Measurements from ENCODE around the gene TTC1.

Gene TTC1, protein sequence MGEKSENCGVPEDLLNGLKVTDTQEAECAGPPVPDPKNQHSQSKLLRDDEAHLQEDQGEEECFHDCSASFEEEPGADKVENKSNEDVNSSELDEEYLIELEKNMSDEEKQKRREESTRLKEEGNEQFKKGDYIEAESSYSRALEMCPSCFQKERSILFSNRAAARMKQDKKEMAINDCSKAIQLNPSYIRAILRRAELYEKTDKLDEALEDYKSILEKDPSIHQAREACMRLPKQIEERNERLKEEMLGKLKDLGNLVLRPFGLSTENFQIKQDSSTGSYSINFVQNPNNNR

DNA sequence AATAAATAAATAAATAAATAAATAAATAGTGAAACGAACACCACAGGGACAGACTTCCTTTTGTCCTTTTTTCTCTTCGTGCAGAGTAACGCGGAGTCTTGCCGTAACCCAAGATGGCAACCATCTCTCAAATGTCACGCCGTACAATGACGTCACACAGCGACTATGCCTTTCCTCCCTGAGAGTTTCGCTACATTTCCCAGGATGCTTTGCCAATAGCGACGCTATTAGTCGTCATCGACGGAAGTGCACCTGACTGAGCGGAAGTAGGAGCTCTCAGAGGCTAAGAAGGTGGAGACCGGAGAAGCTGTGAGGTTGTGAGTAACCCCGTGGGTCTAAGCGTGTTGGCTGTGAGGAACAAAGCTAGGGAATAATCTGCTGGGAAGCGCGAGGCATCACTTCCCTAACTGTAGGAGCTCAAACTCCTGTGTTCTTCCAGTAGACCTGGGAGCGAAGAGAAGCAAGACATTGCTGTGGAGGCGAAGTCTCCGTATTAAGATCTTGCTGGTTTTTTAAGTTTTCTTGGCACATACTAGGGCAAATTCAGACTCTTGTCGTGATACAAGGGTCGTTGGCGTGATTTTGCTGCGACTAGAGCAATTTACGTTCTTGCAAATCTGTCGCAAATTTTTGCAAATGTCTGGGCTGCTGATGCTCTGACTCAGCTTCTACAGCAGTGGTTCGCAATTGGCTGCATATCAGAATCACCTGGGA, at the start of gene TTC1:
TSS of gene TTC1 (plus strand) at position 263 of the 714 bp plus-strand sequence. CDS start 1,390 bp downstream, outside the sequence.
- Histone ChIP-seq H3K79me2 (ENCODE audit: insufficient read depth, low read length) (peaks cover 29% of the 10 kb centered on the region), H3K4me3 (ENCODE audit: low read length, poor library complexity, severe bottlenecking) (peak within 1 kb of the TSS; percentile 94), H3K9me2 (replicated peaks; ENCODE audit: low read depth, low read length) (no peaks in the 10 kb centered on the region), H3K9ac (ENCODE audit: low read depth, low read length, poor library complexity, severe bottlenecking) (peak within 1 kb of the TSS; percentile 83), H3K27me3 (ENCODE audit: insufficient read depth, low read length, poor library complexity, severe bottlenecking) (no peaks in the 10 kb centered on the region), H3F3A (ENCODE audit: low read depth) (no peaks in the 10 kb centered on the region), H3K4me1 (ENCODE audit: insufficient read depth, low read length, poor library complexity, severe bottlenecking) (peaks cover 7% of the 10 kb centered on the region), H2AFZ (ENCODE audit: low read length) (peak within 1 kb of the TSS; percentile 92), H3K9me3 (ENCODE audit: insufficient read depth, low read depth, low read length) (no peaks in the 10 kb centered on the region), H3K36me3 (ENCODE audit: insufficient read depth, low read length) (no peaks in the 10 kb centered on the region), H4K20me1 (ENCODE audit: insufficient read depth, low read length, poor library complexity, severe bottlenecking) (no peaks in the 10 kb centered on the region), H3K4me2 (ENCODE audit: low read depth, low read length, poor library complexity, severe bottlenecking) (peak within 1 kb of the TSS; percentile 71)
- TF ChIP-seq EZH2phosphoT487 (IDR thresholded peaks at IDR 0.05; ENCODE audit: borderline replicate concordance): no peak

DNA sequence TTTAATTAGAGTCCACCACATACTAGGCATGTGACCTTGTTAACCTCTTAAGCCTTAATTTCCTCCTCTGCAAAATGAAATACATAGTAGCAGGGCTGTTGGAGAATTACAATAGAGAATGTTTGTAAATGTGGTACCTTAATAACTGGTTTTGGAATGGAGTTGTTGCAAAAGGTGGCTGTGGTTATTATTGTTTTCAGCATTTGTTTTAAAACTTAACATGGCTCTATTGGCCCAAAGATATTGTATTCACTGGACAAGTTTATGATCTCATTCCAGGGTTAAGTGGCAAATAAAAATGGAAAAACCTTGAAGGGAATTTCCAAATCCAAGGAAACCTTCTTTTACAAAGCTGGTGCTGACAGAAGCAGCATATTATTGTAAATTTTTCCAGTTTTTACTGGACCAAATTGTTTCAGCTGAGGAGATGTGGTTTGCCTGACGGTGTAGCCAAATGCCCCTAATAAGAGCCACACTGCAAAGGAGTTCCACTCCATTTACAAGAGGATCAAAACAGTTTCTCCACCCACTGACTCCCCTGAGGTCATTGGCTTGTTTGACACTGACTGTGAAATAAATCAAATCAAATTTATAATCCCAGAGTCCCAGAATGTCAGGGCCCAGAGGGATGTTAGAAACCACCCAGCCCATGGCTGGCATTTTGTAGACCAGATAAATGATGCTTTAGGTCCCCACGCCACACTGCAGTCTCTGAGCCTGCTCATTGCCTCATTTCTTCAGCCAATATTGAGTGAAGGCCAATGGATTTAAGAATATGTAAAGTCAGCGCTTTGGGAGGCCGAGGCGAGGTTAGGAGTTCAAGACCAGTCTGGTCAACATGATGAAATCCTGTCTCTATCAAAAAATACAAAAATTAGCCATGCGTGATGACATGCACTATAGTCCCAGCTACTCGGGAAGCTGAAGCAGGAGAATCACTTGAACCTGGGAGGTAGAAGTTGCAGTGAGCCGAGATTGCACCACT, 47.5 kb upstream of the TTC1 start:
- no peak overlapping the region for H2AFZ ChIP-seq (ENCODE audit: low read length)
- TF ChIP-seq EZH2phosphoT487 (IDR thresholded peaks at IDR 0.05; ENCODE audit: borderline replicate concordance): no peak
- TF ChIP-seq, protein P1, sequence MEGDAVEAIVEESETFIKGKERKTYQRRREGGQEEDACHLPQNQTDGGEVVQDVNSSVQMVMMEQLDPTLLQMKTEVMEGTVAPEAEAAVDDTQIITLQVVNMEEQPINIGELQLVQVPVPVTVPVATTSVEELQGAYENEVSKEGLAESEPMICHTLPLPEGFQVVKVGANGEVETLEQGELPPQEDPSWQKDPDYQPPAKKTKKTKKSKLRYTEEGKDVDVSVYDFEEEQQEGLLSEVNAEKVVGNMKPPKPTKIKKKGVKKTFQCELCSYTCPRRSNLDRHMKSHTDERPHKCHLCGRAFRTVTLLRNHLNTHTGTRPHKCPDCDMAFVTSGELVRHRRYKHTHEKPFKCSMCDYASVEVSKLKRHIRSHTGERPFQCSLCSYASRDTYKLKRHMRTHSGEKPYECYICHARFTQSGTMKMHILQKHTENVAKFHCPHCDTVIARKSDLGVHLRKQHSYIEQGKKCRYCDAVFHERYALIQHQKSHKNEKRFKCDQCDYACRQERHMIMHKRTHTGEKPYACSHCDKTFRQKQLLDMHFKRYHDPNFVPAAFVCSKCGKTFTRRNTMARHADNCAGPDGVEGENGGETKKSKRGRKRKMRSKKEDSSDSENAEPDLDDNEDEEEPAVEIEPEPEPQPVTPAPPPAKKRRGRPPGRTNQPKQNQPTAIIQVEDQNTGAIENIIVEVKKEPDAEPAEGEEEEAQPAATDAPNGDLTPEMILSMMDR (conservative IDR thresholded peaks at IDR 0.05; ENCODE audit: low read length): no peak
- H3K9me3 ChIP-seq (ENCODE audit: insufficient read depth, low read depth, low read length): no peaks in the 10 kb centered on the region
- H3K79me2 ChIP-seq (ENCODE audit: insufficient read depth, low read length): no peaks in the 10 kb centered on the region
- no peaks in the 10 kb centered on the region for H3K36me3 ChIP-seq (ENCODE audit: insufficient read depth, low read length)
- H3K4me1 ChIP-seq (ENCODE audit: insufficient read depth, low read length, poor library complexity, severe bottlenecking): no peaks in the 10 kb centered on the region
- H4K20me1 ChIP-seq (ENCODE audit: insufficient read depth, low read length, poor library complexity, severe bottlenecking): no peaks in the 10 kb centered on the region
- no peaks in the 10 kb centered on the region for H3K27me3 ChIP-seq (ENCODE audit: insufficient read depth, low read length, poor library complexity, severe bottlenecking)
- no peak overlapping the region for H3K4me3 ChIP-seq (ENCODE audit: low read length, poor library complexity, severe bottlenecking)
- H3K9me2 ChIP-seq (replicated peaks; ENCODE audit: low read depth, low read length): no peaks in the 10 kb centered on the region
- H3F3A ChIP-seq (ENCODE audit: low read depth): no peaks in the 10 kb centered on the region
- no peak overlapping the region for H3K4me2 ChIP-seq (ENCODE audit: low read depth, low read length, poor library complexity, severe bottlenecking)
- no peak overlapping the region for H3K9ac ChIP-seq (ENCODE audit: low read depth, low read length, poor library complexity, severe bottlenecking)

DNA sequence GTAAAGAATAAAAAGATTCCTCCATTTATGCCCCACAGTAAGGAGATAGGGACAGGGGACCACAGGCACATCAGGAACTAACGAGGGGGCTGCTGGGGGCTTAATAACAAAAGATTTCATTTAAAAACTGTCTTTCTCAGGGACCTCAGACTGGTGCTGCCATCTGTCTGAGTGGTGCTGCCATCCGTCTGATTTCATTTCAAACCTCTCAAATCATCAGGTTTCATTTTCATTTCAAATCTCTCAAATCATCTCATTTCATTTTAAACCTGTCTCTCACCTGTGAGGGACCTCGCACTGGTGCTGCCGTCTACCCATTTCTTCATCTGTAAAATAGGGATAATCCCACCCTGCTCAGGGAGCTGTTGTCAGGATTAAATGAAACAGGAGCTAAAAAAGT, 46.7 kb upstream of the TTC1 start:
- Histone ChIP-seq H3K9ac (ENCODE audit: low read depth, low read length, poor library complexity, severe bottlenecking) (no peak overlapping the region), H2AFZ (ENCODE audit: low read length) (no peak overlapping the region)

More for the DNA sequence above, 46.7 kb upstream of the TTC1 start:
- Histone ChIP-seq H3K27me3 (ENCODE audit: insufficient read depth, low read length, poor library complexity, severe bottlenecking) (no peaks in the 10 kb centered on the region), H3F3A (ENCODE audit: low read depth) (no peaks in the 10 kb centered on the region), H3K4me2 (ENCODE audit: low read depth, low read length, poor library complexity, severe bottlenecking) (no peak overlapping the region), H3K36me3 (ENCODE audit: insufficient read depth, low read length) (no peaks in the 10 kb centered on the region), H3K9me2 (replicated peaks; ENCODE audit: low read depth, low read length) (no peaks in the 10 kb centered on the region), H4K20me1 (ENCODE audit: insufficient read depth, low read length, poor library complexity, severe bottlenecking) (no peaks in the 10 kb centered on the region), H3K4me1 (ENCODE audit: insufficient read depth, low read length, poor library complexity, severe bottlenecking) (no peaks in the 10 kb centered on the region), H3K9me3 (ENCODE audit: insufficient read depth, low read depth, low read length) (no peaks in the 10 kb centered on the region), H3K79me2 (ENCODE audit: insufficient read depth, low read length) (no peaks in the 10 kb centered on the region), H3K4me3 (ENCODE audit: low read length, poor library complexity, severe bottlenecking) (no peak overlapping the region)
- no peak for TF ChIP-seq EZH2phosphoT487 (IDR thresholded peaks at IDR 0.05; ENCODE audit: borderline replicate concordance)
- TF ChIP-seq, protein P1 (conservative IDR thresholded peaks at IDR 0.05; ENCODE audit: low read length): no peak

Measured in Loucy (cell line).